H1 (cell line): ENCODE data around the gene KISS1. TPM values are rescaled to one million over a fixed set of nuclear protein-coding genes. Genes with fewer than 3 reads are reported as not detected.

Experiments
- CTCF ChIA-PET: fragments of 300-600 bp; sonication (Branson Sonifier 250); formaldehyde crosslinking; loops from one replicate; lab custom pipeline; 2021; ENCODE audit not compliant: partially characterized antibody; lab: Charles Lee
- POLR2A ChIA-PET: fragments of 300-600 bp; sonication (Branson Sonifier 250); formaldehyde crosslinking; loops from one replicate; lab custom pipeline; 2021; ENCODE audit warnings: inconsistent platforms; ENCODE audit not compliant: partially characterized antibody; lab: Charles Lee
- DNase-seq, 2 experiments: peaks; one replicate each; pipeline versions ENCODE4 v3.0.0 to v3.0.0-alpha.2; 2010 to 2022; ENCODE audit warnings: low spot score in 2 of 2, low read depth in 1 of 2, mixed read lengths in 1 of 2
- FAIRE-seq: peaks from 2 replicates; lab custom pipeline; 2011; peaks lifted over from hg19 to GRCh38; lab: Jason Lieb, UNC
- H2AFZ ChIP-seq: 2 replicates; pipeline ENCODE4 v1.8.1; 2012; ENCODE audit warnings: low read length, inconsistent platforms
- H2AK5ac ChIP-seq: 2 replicates; pipeline ENCODE4 v1.6.1; 2013; ENCODE audit warnings: low read depth, low read length
- H2BK120ac ChIP-seq: replicated peaks from 2 replicates; pipeline ENCODE3; 2013; ENCODE audit warnings: low read depth, low read length, inconsistent platforms
- H2BK12ac ChIP-seq: 2 replicates; pipeline ENCODE4 v1.6.1; 2013; ENCODE audit warnings: low read depth, low read length
- H2BK15ac ChIP-seq: 2 replicates; pipeline ENCODE4 v1.6.1; 2013; ENCODE audit warnings: low read length
- H2BK20ac ChIP-seq: 2 replicates; pipeline ENCODE4 v1.6.1; 2013; ENCODE audit warnings: low read length
- H2BK5ac ChIP-seq: 2 replicates; pipeline ENCODE4 v1.6.1; 2013; ENCODE audit warnings: low read depth, low read length
- H3K14ac ChIP-seq: 2 replicates; pipeline ENCODE4 v1.6.1; 2013; ENCODE audit warnings: inconsistent platforms; ENCODE audit not compliant: insufficient read length
- H3K18ac ChIP-seq: 2 replicates; pipeline ENCODE4 v1.6.1; 2013; ENCODE audit warnings: low read length; ENCODE audit errors: extremely low read depth
- H3K23ac ChIP-seq: 2 replicates; pipeline ENCODE4 v1.6.1; 2013; ENCODE audit warnings: inconsistent platforms; ENCODE audit not compliant: insufficient read length
- H3K23me2 ChIP-seq: 2 replicates; pipeline ENCODE4 v1.6.1; 2013; ENCODE audit warnings: low read depth, low read length
- H3K27ac ChIP-seq: 2 replicates; pipeline ENCODE4 v1.6.1; 2011; ENCODE audit warnings: low read depth, low read length, inconsistent platforms
- H3K27me3 ChIP-seq, 4 experiments: replicated peaks in 1 of 4; 1 replicate in 1 of 4; 2 replicates in 3 of 4; pipeline versions ENCODE4 v1.6.1 to v1.8.1; 2011 to 2013; ENCODE audit warnings: low read length in 3 of 4, mild to moderate bottlenecking in 3 of 4, inconsistent platforms in 2 of 4, mixed read lengths in 2 of 4, moderate library complexity in 1 of 4; ENCODE audit not compliant: control insufficient read depth in 3 of 4, insufficient read depth in 3 of 4; ENCODE audit errors: extremely low read depth in 1 of 4
- H3K36me3 ChIP-seq, 4 experiments: 2 replicates each; pipeline versions ENCODE4 v1.6.1 to v1.8.1; 2011 to 2013; ENCODE audit warnings: mild to moderate bottlenecking in 4 of 4, low read length in 3 of 4, moderate library complexity in 2 of 4, control low read depth in 1 of 4, inconsistent platforms in 1 of 4; ENCODE audit not compliant: insufficient read depth in 4 of 4, control insufficient read depth in 2 of 4
- H3K4ac ChIP-seq: replicated peaks from 2 replicates; pipeline ENCODE3; 2013; ENCODE audit warnings: low read length, low read depth, mixed read lengths, inconsistent platforms; ENCODE audit not compliant: insufficient read length
- H3K4me1 ChIP-seq, 4 experiments: replicated peaks in 1 of 4; 1 replicate in 1 of 4; 2 replicates in 3 of 4; pipeline versions ENCODE4 v1.6.1 to v1.8.1; 2011 to 2013; ENCODE audit warnings: low read length in 3 of 4, inconsistent platforms in 2 of 4, mixed read lengths in 1 of 4; ENCODE audit not compliant: insufficient read depth in 4 of 4, control insufficient read depth in 3 of 4
- H3K4me2 ChIP-seq, 2 experiments: 2 replicates each; pipeline versions ENCODE4 v1.6.1 to v1.8.1; 2011 to 2013; ENCODE audit warnings: low read depth in 2 of 2, low read length in 2 of 2, control low read depth in 1 of 2, inconsistent platforms in 1 of 2, mild to moderate bottlenecking in 1 of 2; ENCODE audit not compliant: insufficient read depth in 1 of 2
- H3K4me3 ChIP-seq, 4 experiments: fragments of 200-600, 300-600 bp in 1 of 4; sonication (generic), shearing (Covaris generic), sonication (Bioruptor Twin) in 1 of 4; 2 replicates each; pipeline versions ENCODE4 v1.5.1 to v1.8.1; 2011 to 2016; ENCODE audit warnings: low read length in 4 of 4, low read depth in 3 of 4, control low read depth in 2 of 4, inconsistent platforms in 2 of 4, mild to moderate bottlenecking in 2 of 4, mixed read lengths in 1 of 4, moderate library complexity in 1 of 4; ENCODE audit not compliant: insufficient read depth in 2 of 4; ENCODE audit errors: extremely low read depth in 1 of 4
- H3K56ac ChIP-seq: replicated peaks from 2 replicates; pipeline ENCODE3; 2013; ENCODE audit warnings: low read depth, mild to moderate bottlenecking, mixed read lengths, low read length, inconsistent platforms; ENCODE audit not compliant: insufficient read length
- H3K79me1 ChIP-seq: 2 replicates; pipeline ENCODE4 v1.6.1; 2013; ENCODE audit warnings: low read depth, low read length, control low read depth
- H3K79me2 ChIP-seq, 2 experiments: 2 replicates each; pipeline versions ENCODE4 v1.6.1 to v1.8.1; 2012 to 2013; ENCODE audit warnings: low read length in 2 of 2, mild to moderate bottlenecking in 2 of 2, inconsistent platforms in 1 of 2; ENCODE audit not compliant: insufficient read depth in 2 of 2, control insufficient read depth in 1 of 2
- H3K9ac ChIP-seq, 4 experiments: replicated peaks in 1 of 4; 1 replicate in 1 of 4; 2 replicates in 3 of 4; pipeline versions ENCODE4 v1.6.1 to v1.8.1; 2011 to 2013; ENCODE audit warnings: low read depth in 3 of 4, low read length in 3 of 4, control low read depth in 2 of 4, mild to moderate bottlenecking in 2 of 4, moderate library complexity in 2 of 4, inconsistent platforms in 1 of 4; ENCODE audit errors: extremely low read depth in 1 of 4
- H3K9me3 ChIP-seq, 2 experiments: 2 replicates each; pipeline versions ENCODE4 v1.6.1 to v1.8.1; 2012 to 2013; ENCODE audit warnings: mild to moderate bottlenecking in 2 of 2, moderate library complexity in 2 of 2, control low read depth in 1 of 2, inconsistent platforms in 1 of 2, low read depth in 1 of 2, low read length in 1 of 2, mixed read lengths in 1 of 2; ENCODE audit not compliant: insufficient read depth in 2 of 2
- H4K20me1 ChIP-seq, 2 experiments: replicated peaks in 1 of 2; 2 replicates each; pipeline versions ENCODE3 to v1.8.1; 2011 to 2013; ENCODE audit warnings: inconsistent platforms in 2 of 2, low read length in 2 of 2, mild to moderate bottlenecking in 1 of 2; ENCODE audit not compliant: insufficient read depth in 2 of 2, control insufficient read depth in 1 of 2
- H4K5ac ChIP-seq: 2 replicates; pipeline ENCODE4 v1.6.1; 2013; ENCODE audit warnings: low read length, low read depth, mixed read lengths, inconsistent platforms; ENCODE audit not compliant: insufficient read length
- H4K8ac ChIP-seq: 2 replicates; pipeline ENCODE4 v1.8.0; 2013; ENCODE audit warnings: mild to moderate bottlenecking, moderate library complexity, low read length, inconsistent platforms; ENCODE audit not compliant: insufficient read depth; ENCODE audit errors: extremely low read depth
- H4K91ac ChIP-seq: replicated peaks from 2 replicates; pipeline ENCODE3; 2013; ENCODE audit warnings: low read length, mixed read lengths, inconsistent platforms; ENCODE audit not compliant: insufficient read length
- KDM1A ChIP-seq: fragments of 200-600, 300-600 bp; sonication (generic); IDR thresholded peaks from 2 replicates; pipeline ENCODE4 v1.7.1; 2016; ENCODE audit warnings: mild to moderate bottlenecking, low read length, borderline replicate concordance
- ZNF274 ChIP-seq: IDR thresholded peaks from 2 replicates; pipeline ENCODE4 v1.7.0; 2012; ENCODE audit warnings: low read length, borderline replicate concordance; ENCODE audit errors: extremely low read depth
- WGBS, 2 experiments: shearing (Covaris generic) in 1 of 2; methylation state at CpG; one replicate each; pipeline versions ENCODE4 v1.1.6 to v1.1.7; 2013 to 2015; ENCODE audit warnings: low lambda C conversion rate in 2 of 2, mixed read lengths in 2 of 2, inconsistent platforms in 1 of 2, low coverage in 1 of 2, missing lambda C conversion rate in 1 of 2; ENCODE audit not compliant: insufficient replicate concordance in 2 of 2, insufficient coverage in 1 of 2, insufficient read length in 1 of 2; ENCODE audit errors: extremely low coverage in 1 of 2, missing lambda C conversion rate in 1 of 2; 5-methylcytosine and 5-hydroxymethylcytosine counted together
- polyA plus RNA-seq, 7 experiments: library from polyadenylated mRNA; depleted of rRNA in 3 of 7; stranded (reverse) in 5 of 7; unstranded in 2 of 7; fragments of >200 nt in 5 of 7; fragments of 200-250 nt in 2 of 7; gene quantifications; 1 replicate in 5 of 7; 2 replicates in 1 of 7; 4 replicates in 1 of 7; pipeline versions ENCODE4 v1.2.1 to v1.2.3, GENCODE V29; 2011 to 2013; ENCODE audit warnings: missing spikeins in 2 of 7, mixed read lengths in 2 of 7
- total RNA-seq: library from RNA; stranded (reverse); fragmentation: NEBNext Ultra II Directional; extraction: Animal tissue kit (Norgen Biotek cat#: 25700); gene quantifications from 2 replicates; pipeline ENCODE4 v1.2.1, GENCODE V29; 2021

The KISS1 gene
- total and polyA plus RNA-seq, 2 of the 8 experiments (the other 6 are each of a cell fraction or from before 2014, with no cell fraction given): 0.71 TPM; not detected in 1

DNA sequence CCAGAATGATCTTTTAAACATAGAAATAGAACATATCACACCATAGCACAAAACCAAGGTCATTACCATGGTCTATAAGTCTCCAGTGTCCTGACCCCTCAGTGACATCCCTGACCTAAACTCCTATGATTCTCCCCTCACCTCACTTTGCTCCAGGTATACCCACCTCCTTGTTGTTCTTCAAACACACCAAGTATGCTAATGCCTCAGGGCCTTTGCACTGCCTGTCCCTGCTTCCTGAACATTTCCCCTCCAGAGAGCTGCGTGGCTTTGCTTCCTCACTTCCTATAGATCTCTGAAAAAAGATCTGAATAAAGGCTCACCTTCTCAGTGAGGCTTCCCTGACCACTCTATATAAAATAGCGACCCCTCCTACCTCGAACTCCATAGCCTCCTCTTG, 16.4 kb upstream of the KISS1 start:
- Histone ChIP-seq H4K20me1 (no peaks in the 10 kb centered on the region), H4K91ac (no peak overlapping the region), H2BK12ac (no peak overlapping the region; the same call in 1 of the 2 replicates), H3K9ac (no peak overlapping the region), H3K14ac (no peak overlapping the region), H3K56ac (no peak overlapping the region), H3K9me3 (no peaks in the 10 kb centered on the region), H3K23me2 (peaks cover 10% of the 10 kb centered on the region; the same call in 1 of the 2 replicates), H4K8ac (no peak overlapping the region), H3K36me3 (no peaks in the 10 kb centered on the region), H2BK5ac (no peak overlapping the region), H2BK120ac (no peak overlapping the region), H4K5ac (no peak overlapping the region), H2AK5ac (no peak overlapping the region), H3K27me3 (no peaks in the 10 kb centered on the region), H3K18ac (no peak overlapping the region), H3K4ac (no peak overlapping the region), H3K4me3 (no peak overlapping the region), H2BK15ac (no peak overlapping the region), H3K27ac (no peak overlapping the region), H3K79me2 (no peaks in the 10 kb centered on the region), H2BK20ac (no peak overlapping the region), H3K23ac (no peak overlapping the region), H3K79me1 (peaks cover 3% of the 10 kb centered on the region; the same call in 1 of the 2 replicates), H3K4me2 (peak overlapping the region in 1 of 2 experiments; percentile 58; a peak in 1 of 4 replicates), H2AFZ (no peak overlapping the region), H3K4me1 (peaks cover 0 to 3% (median 2%) of the 10 kb centered on the region in 4 experiments; a peak in 4 of 7 replicates)
- DNase-seq (no peak), FAIRE-seq (no peak)
- 89% methylated on average over 3 of the region's 3 CpGs; no CpG with 5 or more reads in 1 of the 2 experiments for WGBS, 2 experiments
- ChIA-PET CTCF (interaction anchor here (1.1 to 9.9 kb wide), 5 partner anchors 9 to 149 kb away, joined by 3 to 156 read pairs (median 19); partner anchors contain the start of genes PLEKHA6 and REN), POLR2A (no interaction called here)
- TF ChIP-seq KDM1A: peak; percentile 44; the same call in 1 of the 2 replicates
- TF ChIP-seq ZNF274: no peak
